HG03139 (cell line): ENCODE data around the gene ACTRT2.

Experiments used
- ATAC-seq: cut with Tn5 transposase; IDR thresholded peaks from one replicate; pipeline ENCODE4 v1.9.1; 2021; ENCODE audit not compliant: unreplicated experiment

ACTRT2 gene

GRCh38 chr1:3021233-3021671, at the start of gene ACTRT2:
TSS of gene ACTRT2 (plus strand) at chr1:3021467. CDS start at chr1:3021687, 220 bp downstream.
- ATAC-seq: no peak

DNA sequence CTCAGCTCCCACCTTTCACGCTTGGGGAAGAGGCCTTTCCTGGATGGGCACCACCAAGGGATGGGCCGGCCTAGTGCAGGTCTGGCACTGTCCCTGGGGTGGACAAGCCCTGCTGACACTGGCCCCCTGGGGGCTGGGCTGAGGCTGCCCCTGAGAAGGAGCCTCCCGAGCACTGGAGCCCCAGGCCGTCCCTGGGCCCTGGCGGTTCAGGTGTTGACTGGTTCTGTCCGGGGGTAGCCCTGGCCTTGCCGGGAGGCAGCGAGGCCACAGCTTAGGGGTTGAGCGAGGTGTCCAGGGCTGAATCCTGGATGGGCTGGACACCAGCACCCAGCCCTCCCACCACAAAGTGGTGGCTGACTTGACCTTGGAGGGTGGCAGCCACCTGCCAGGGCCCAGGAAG, 49.7 kb upstream of the ACTRT2 start:
- no peak for ATAC-seq

- no peak for ATAC-seq
These were observed 49.0 kb upstream of the ACTRT2 start for GRCh38 chr1:2972011-2972878.

DNA sequence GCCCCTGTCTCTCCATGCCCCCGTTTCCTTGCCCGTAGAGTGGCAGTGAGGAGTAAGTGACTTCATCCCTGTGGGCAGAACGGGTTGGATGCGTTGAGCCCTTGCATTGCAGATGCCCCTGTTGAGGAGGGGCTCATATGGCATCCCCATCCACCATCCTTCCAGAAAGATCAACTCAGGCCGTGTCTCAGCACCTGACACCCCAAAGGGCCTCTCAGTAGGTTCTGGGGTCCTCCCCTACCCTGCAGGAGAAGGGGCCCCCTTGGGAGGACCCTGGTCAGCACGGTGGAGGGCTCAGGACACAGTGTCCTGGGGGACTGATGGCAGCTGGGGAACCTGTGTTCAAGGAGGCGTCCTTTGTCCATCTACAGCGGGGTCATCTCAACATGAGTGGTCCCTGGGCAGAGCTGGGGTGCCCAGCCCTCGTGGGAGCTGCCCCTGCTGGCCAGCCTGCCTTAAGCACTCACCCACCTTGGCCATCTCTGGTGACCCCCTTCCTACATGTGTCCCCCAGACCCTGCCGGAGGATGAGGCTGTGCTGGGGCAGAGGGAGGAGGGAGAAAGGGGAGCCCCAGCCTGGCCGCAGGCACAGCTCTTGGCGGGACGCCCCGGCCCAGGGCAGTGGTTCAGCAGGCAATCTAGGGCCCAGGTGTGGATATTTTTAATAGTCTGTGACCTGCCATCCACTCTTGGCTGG, 48.2 kb upstream of the ACTRT2 start:
- ATAC-seq: no peak

GRCh38 chr1:2973601-2974593, 47.4 kb upstream of the ACTRT2 start:
- ATAC-seq: no peak

DNA sequence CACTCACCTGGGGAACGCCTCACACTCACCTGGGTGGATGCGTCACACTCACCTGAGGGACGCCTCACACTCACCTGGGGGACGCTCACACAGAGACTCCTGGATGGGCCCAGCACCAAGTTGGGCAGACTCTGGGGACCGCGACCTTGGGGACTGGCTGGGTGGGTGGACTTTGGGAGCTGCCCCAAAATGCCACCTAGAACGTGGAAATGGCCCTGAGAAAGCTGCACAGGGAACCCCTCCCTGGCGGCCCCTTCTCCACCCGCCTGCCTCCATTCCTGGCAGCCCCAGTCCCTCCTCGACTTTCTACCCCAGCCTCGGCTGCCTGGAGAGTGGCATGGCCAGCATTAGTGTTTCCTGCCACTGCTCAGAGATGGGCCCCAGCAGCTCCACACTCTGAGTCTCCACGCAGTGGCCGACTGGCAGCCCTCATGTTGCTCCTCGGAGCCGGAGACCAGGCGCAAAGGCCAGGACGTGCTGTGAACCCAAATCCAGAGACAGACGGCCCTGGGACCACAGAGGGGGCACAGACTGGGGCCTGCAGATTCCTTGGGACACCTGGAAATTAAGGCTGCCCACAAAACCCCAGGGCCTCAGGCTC, 46.5 kb upstream of the ACTRT2 start:
- ATAC-seq: no peak

DNA sequence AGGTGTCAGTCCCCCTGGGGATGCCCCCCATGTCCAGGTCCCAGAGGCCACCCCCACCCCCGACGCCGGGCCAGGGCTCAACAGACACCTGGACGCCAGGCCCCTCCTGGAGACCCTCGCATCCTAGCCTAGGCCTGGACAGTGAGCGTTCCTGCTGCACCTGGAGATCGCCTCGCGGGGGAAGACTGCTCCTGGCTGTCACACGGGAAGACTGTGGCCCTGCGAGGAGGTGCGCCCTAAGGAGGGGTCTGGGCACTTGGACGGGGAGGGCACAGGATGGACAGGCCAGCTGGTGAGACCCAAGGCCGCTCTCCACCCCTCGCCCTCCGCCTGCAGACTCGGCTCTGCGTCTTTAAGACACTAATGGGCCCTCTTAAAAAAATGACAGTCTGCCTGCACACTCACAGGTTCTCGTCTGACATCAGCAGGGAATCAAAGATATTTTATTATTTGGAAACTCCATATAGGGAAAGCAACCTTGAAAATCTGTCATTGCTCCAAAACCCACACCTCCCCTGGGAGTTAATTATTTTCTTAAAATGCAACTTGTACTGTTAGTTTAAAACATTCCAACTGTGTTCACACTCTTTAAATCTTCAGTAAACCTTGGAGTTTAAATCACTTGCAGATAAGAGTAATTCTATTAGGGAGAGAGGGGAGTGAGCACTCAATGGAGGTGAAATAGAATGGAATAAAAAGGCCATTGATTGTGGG, 45.6 kb upstream of the ACTRT2 start:
- no peak for ATAC-seq

GRCh38 chr1:2976180-2976562, 45.1 kb upstream of the ACTRT2 start:
- no peak for ATAC-seq

DNA sequence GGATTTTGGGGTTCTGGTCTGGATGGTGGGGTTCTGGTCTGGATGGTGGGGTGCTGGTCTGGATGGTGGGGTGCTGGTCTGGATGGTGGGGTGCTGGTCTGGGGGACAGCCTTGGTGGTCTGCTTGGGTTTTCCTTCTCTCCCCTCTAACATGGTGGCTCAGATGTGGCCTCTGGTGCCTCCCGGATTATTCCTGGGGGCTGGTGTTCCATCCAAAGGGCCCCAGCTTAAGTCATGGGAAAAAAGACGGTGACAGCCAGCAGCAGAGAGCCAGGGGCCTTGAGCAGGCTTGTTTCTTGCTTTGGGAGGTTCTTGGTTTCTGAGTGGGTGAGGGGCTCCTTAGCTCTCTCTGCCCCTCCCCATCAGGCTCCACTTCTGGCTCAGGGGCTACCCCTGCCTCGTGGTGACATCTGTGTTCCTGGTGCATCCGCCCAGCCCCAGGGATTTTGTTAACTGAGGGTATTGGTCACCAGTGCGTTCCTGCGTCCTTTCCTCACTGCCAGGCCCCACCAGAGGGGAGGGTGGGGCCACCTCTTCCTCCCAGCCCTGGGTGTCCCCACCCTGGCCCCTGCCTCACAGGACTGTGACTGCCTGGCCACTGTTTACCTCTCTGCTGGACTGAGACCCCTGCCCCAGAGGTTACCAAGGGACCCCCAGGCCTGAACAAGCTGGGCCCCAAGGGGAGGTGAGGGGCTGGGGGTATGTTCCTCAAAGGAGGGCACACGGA, 43.2 kb upstream of the ACTRT2 start:
- ATAC-seq: no peak

DNA sequence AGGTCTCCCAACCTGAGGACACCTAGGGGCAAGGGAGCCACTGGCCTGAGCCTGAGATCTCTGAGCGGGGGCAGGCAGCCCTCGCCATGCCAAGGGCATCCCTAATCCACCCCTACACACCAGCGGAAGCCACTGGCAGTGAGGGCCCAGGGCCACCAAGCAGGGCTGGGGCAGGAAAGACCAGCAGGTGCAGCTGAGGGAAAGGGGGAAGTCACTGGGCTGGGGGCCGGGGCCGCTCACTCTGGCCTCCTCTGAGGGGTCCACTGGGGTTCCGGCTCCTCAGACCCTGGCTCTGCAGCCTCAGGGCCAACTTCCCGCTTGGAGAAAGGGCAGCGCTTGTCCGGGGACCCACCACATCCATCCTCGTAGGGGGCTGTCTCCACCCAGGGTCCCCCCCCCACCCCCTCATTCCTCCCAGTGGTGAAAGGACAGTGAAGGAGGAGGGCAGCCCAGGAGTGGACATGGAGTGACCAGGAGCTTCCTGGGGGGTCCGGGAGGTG, 42.5 kb upstream of the ACTRT2 start:
- no peak for ATAC-seq

GRCh38 chr1:2979191-2980072, 41.8 kb upstream of the ACTRT2 start:
- ATAC-seq: no peak

DNA sequence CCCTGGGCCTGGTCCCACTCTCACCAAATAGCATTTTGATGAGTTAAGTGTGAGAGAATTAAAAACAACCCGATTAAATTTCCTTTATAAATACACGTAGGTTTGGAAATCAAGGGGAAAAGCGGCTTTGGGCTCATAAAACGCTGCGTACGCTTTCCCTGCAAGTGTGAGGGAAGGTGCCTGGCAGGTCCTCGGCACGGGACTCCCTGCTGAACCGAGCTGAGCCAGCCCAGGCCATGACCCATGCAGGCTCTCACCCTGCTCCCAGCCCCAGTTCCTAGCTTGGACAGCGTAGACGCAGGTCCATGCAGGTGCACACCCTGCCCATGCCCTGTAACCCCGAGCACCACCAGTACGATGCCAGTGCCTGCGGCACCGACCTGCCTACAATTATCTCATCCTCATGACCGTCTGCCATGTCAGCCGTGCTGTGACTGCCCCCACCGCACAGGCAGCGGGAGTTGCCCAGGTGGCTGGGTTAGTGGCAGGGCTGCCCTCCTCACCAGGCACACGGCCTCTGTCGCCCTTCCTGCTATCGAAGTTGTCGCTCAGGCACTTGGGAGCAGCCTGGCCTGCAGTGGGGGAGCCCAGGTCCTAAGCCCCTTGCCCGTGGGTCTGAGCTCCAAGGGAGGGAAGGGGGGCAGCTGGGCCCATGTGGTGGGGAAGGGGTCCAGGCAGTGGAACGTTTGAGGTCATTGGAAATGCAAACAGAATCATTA, 41.0 kb upstream of the ACTRT2 start:
- ATAC-seq: no peak

DNA sequence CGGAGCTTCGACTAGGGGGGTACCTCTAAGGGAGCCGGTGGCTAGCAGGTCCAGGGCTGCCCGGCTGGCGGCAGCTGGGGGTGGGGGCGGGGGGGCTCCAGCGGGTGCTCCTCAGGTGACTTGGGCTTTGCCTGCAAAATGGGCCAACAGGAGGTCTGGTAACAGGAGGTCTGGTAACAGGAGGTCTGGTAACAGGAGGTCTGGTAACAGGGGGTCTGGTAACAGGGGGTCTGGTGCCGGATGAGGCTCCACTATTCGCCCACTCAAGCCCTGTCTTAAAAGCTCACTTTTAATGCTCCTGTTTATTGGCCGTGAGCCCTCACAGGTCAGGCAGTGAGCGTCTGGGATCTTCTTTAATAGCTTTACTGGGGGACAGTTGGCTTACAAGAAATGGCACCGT, 40.4 kb upstream of the ACTRT2 start:
- no peak for ATAC-seq

DNA sequence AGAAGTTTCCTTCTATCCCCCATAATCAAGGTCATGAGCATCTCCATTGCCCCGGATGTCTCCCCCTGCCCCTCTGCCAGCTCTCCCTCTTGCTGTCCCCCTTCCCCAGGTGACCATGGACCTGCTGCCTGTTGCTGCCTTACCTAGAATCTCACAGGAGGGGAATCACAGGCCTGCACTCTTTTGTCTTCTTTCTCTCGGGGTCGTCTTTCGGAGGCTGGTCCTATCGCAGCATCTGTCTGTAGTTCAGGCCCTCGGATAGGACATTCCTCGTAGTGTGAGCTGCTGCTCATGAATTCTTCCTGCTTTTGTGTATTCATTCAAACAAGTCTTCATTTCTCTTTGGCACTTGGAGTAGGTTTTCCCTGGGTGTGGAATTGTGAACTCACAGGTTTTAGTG, 39.9 kb upstream of the ACTRT2 start:
- no peak for ATAC-seq

DNA sequence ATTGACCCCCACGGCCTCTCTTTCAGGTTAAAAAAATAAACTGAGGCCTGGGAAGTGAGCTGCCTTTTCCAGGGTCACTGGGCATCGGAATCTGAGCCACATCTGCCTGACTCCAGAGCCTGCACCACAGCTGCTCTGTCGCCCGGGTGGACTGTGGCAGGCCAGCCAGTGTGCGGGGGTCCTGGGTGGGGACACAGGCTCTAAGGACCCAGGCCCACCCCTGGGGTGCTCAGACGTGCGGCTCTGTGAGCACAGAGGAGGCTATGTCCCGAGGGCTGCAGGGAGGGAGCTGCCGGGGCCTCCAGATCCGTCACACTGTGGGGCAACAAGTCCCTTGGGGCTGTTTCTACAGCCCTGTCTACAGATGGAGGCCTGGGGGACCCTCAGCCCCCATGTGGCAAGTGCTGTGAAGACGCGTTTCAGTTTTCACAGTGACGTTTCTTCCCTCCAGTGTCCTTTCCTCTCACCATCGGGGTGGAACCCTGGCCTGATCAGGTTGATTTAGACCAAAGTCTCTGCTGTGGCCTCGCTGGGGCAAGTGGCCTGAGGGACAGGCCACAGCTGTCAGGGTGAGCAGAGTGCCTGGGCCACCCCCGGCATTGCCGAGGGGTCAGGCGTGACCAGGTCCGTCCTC, 39.2 kb upstream of the ACTRT2 start:
- ATAC-seq: no peak

GRCh38 chr1:2982615-2983318, 38.5 kb upstream of the ACTRT2 start:
- ATAC-seq: no peak

DNA sequence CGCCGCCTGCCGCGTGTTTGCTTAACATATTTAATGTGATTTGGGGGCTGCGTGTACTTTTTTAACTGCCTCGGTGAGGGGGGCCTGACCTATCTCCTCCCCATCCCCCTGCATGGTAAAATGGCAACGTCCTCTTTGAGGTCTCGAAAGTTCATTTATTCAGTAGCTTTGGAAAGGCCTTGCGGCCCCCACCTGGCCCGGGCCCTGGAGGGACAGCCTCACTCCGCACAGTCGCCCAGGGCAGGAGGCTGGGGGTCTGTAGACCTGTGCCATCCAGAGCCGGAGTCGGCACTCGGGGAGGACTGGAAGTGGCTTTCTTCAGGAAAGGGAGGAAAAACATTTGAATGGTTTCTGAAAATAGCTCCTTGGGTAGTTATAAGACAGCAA, 38.0 kb upstream of the ACTRT2 start:
- ATAC-seq: no peak
